ENCODE measurements around the gene FUBP3.

Gene FUBP3

DNA sequence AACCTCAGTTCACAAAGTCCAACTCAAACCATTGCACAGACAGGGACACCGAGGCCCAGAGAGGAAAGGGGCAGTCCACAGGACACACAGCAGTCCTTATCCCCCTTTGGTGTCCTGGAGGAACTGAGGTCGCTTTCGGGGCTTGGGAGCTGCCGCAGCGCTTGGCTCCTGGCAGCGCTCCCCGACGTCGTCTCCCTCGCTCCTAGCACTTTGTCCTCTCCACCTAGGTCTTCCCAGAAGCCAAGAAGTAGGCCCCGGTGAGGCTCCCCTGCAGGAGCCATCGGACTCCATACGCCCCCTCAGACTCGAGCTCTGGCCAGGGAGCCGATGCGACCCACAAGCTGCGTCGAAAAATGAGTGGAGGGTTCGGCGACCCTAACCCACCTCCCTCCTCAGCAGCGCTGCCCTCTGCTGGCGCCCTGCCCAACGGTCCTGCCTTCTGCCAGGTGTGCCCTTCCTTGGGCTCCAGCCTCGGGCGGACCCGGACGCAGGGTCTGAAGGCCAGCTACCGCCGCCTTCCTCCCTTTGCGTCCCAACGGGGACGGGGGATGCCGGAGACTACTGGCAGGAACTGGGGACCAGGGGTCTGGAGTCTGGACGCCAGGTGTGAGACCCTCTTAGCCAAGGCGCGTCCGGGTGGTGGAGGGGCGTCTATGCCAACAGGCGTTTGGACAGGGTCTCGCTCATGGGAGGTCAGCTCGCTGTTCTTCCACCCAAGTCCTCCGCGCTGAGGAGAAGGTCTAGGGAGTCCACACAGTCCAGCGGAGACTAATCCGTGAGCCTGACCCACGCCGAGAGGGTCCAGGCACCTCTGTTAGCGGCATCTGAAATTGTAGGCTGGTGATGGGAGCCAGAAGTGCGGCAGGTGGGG lies 83.0 kb downstream of the FUBP3 start:
- DNase-seq (ENCODE audit: low read depth): no peak

DNA sequence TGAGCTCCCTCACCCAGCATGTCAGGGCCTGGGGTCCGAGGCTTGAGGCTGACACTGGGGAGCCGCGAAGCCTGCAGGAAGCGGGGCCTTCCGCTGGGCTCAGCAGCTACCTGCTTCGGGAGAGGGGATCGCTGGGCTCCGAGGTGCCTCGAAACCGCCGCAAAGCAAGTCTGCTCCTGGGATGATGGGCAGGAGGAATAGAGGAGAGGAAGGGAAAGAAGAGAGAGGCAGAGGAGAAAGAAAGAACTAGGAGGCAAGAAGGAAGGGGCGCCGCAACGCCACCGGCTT lies 83.5 kb downstream of the FUBP3 start:
- no peak for DNase-seq (ENCODE audit: low read depth)

- DNase-seq (ENCODE audit: low read depth): no peak
Measured at GRCh38 chr9:130663258-130663976, 84.0 kb downstream of the FUBP3 start.

DNA sequence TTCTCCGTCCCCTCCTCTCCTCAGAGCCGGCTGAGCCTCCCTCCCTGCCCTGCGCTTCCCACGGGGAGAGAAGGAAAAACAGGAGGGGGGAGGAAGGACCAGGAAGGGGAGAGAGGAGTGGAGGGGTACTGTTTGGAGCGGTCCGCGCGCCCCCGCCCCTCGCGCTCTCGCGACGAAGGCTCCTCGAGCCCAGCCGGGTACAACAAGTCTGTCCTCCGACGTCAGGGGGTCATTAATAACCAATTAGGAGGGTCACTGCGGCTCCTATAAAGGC lies 84.5 kb downstream of the FUBP3 start:
- no peak for DNase-seq (ENCODE audit: low read depth)

DNA sequence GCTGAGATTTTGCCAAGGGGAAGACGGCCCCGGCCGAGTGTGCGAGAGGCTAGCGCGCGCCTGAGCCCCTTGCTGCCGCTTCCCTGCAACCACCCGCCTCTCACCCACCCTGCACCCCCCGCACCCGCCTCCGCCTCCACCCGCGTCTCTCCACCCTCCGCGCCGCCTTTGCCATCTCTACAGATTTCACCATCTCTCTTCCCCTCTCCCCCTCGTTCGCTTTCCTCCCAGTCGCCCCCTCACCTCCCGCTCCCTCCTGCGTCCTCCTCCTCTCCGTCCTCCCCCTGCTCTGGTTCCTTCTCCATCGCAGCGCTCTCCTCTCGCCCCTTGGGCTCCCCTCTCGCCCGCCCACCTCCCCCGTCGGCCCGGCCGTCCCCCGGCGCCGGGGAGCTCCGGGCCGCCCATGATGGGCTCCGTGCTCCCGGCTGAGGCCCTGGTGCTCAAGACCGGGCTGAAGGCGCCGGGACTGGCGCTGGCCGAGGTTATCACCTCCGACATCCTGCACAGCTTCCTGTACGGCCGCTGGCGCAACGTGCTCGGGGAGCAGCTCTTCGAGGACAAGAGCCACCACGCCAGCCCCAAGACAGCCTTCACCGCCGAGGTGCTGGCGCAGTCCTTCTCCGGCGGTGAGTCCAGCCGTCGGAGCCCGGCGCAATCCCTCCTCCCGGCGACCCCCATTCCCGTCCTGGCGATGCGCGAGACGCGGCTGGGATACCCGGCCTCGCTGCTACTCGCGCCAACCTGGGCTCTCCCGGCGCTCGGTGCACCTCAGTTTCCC lies 85.1 kb downstream of the FUBP3 start, which contains the start of gene PRDM12:
Gene PRDM12 (plus strand): TSS at position 344 of the 778 bp plus-strand sequence. CDS start 60 bp downstream, at position 404.
- no peak for DNase-seq (ENCODE audit: low read depth)

GRCh38 chr9:130665029-130665430 lies 85.7 kb downstream of the FUBP3 start:
- DNase-seq (ENCODE audit: low read depth): no peak

DNA sequence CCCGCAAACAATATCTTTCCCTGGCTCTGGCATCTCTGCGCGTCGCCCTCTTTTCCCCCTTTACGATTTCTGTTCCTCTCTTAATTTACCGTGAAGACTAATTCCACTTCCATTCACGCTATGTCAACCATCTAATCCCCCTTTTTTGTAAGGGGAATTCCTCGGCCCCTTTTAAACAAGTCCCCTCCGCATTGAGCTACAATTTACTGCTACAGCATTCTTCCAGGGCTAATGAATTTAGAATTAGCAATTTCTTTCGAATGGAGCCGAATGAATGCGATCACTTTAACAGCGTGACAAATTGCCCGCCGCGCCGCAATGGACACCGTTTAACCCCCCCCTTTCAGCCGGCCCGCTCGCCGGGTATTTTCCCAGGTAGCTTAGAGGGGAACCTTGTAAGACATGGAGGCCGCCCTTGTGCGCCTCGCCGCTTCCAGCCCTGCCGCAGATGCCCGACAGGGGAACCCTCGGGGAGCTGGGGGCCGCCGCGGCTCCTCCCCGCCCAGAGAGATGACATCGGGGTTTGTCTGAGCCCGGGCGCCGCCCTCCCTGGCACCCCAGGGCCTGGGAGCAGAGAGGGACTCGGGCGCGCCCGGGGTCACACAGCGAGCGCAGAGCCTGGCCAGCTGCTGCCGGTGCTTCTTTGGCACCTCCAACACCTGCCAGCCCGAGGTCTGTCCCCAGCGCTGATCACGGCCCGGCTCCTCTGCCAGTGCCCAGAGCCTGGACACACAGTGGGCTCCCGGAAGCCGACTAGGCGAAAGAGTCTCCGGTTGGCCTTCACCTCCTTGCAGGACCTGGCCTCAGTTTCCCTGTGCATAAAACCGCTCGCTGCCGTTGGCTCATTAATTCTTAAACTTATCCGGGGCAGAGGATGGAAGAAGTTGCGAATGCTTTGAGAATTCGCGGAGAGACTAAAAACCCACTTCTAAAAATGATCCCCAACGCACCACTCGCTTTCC lies 86.3 kb downstream of the FUBP3 start:
- no peak for DNase-seq (ENCODE audit: low read depth)

- no peak for DNase-seq (ENCODE audit: low read depth)
Measured at GRCh38 chr9:130666393-130667119, 87.2 kb downstream of the FUBP3 start.

- no peak for DNase-seq (ENCODE audit: low read depth)
Measured at GRCh38 chr9:130667120-130667435, 87.7 kb downstream of the FUBP3 start.

- no peak for DNase-seq (ENCODE audit: low read depth)
Measured at GRCh38 chr9:130668196-130668595, 88.8 kb downstream of the FUBP3 start.

DNA sequence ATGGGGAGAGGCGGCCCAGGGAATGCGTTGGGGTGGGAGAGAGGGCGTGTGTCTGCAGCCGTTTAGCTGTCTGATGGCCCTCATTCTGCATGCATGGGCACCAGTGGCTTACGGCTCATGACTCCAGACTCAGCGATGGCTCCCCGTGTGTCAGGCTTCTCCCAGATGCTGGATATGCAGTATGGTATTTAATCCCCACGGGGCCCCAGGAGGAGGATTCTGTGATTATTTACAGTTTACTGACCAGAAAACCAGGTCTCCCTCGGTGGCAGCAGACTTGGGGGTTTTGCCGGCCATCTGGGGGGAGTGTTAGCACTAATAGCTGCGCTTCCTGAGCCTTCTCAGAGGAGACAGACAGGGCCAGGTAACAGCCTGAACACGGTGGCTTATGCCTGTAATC lies 89.3 kb downstream of the FUBP3 start:
- DNase-seq (ENCODE audit: low read depth): no peak

GRCh38 chr9:130669965-130670364 lies 90.6 kb downstream of the FUBP3 start:
- DNase-seq (ENCODE audit: low read depth): no peak

DNA sequence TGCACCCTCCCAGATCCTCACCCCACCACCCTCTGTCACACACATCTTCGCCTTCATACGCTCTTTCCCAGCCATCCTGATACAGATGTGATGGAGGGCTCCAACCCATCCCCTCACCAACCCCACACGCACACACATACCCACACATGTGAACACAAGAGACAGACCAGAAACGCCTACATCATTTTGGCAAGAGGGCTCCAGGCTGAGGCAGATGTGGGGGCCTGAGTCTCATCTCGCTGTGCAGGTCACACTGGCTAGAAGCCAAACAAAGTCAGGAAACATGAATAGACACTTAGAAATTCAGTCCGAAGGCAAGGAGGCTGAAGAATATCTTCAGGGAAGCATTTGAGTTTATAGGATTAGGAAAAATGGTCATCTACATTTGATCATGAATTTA lies 91.3 kb downstream of the FUBP3 start:
- no peak for DNase-seq (ENCODE audit: low read depth)

GRCh38 chr9:130672466-130672865 lies 93.1 kb downstream of the FUBP3 start:
- DNase-seq (ENCODE audit: low read depth): no peak

- no peak for DNase-seq (ENCODE audit: low read depth)
Measured at GRCh38 chr9:130672933-130673615, 93.7 kb downstream of the FUBP3 start.

GRCh38 chr9:130675396-130675795 lies 96.0 kb downstream of the FUBP3 start:
- no peak for DNase-seq (ENCODE audit: low read depth)

DNA sequence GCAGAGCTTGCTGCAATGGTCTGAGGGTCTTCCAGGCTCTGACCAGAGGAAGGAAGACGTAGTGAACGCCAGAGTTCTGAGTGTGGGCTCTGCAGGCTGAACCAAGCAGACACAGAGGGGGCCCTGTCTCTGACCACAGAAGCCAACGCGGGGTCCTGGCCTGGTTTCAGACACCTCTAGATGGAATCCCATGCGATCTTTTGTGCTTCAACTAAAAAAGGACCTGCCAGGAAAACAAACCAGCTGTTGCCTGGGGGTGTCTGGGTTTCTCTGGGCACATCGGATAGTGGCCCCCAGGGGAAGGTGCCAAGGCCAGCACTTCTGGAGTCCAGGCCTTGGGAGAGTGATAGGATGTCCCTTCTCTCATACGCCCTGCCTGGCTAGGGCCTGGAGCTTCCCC lies 97.9 kb downstream of the FUBP3 start:
- no peak for DNase-seq (ENCODE audit: low read depth)

DNA sequence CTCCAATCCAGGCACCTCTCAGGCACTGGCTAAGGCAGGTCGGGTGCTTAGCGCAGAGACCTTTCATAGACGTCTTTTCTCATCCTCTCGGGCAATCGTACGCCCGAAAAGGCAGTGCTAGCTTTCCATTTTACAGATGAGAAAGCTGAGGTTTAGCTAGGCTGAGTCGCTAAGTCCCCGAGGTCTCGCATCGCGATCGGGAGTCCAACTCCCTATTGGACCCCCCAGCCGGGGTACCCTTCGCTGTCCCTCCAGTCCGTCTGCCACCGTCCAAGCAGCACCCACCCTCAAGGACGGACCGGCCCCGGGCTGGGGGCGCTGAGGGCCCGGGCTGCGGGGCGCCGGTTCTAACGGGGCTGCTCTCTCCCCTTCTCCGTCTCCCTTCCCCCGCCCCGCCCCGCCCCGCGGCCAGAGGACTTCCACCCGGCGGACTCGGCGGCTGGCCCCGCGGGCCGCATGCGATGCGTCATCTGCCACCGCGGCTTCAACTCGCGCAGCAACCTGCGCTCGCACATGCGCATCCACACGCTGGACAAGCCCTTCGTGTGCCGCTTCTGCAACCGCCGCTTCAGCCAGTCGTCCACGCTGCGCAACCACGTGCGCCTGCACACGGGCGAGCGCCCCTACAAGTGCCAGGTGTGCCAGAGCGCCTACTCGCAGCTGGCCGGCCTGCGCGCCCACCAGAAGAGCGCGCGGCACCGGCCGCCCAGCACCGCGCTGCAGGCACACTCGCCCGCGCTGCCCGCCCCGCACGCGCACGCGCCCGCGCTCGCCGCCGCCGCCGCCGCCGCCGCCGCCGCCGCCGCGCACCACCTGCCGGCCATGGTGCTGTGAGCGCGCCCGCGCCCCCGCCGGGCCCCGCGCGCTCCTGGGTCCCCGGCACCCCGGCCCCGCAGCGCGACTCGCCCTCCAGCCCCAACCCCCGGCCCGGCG lies 101.7 kb downstream of the FUBP3 start:
- peak; percentile 50 for DNase-seq (ENCODE audit: low read depth)

DNA sequence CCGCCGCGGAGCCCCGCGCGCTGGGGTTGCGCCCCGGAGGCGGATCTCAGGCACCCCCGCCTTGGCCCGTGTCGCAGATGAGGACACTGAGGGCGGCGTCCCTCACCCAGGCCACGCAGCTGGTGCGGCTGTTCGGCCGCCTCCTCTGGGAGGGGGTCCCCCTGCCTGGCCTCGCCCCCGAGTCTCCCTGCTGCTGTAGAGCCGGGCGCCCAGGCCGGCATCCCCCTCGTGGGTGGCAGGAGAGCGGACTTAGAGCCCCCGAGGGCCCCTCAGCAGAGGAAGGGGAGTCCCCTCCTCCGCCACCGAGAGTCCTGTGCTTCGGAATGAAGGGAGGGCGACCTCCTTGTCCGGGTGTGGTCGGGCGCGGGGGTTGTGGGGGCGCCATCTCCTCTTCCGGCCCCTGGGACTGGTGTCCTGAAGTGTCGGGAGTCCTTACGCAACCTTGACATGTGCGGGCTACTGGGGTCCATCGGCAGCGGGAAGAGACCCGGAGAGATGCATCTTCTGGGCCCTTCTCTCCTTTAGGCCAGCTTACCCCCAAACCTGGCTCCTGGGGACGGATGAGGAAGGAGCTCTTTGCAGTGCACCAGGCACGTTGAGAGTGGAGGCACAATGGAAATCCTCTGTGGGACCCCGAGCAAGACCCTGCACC lies 102.5 kb downstream of the FUBP3 start:
- DNase-seq (ENCODE audit: low read depth): peak; percentile 9
